OCI-LY1 (cell line): ENCODE results near the gene HIP1R.

Source experiments
- H2AFZ ChIP-seq: fragments of 200-600 bp; sonication (generic), shearing (Covaris generic); 2 replicates; pipeline ENCODE4 v1.6.0; 2014; ENCODE audit warnings: antibody characterized with exemption, mild to moderate bottlenecking, low read length
- H3F3A ChIP-seq: fragments of 200-600 bp; sonication (generic), shearing (Covaris generic); 2 replicates; pipeline ENCODE4 v1.6.0; 2014; ENCODE audit warnings: mild to moderate bottlenecking, antibody characterized with exemption, low read length, moderate library complexity; ENCODE audit not compliant: insufficient read depth
- H3K27ac ChIP-seq: fragments of 200-600 bp; sonication (generic); 2 replicates; pipeline ENCODE4 v1.5.1; 2014; ENCODE audit warnings: low read length, mixed run types, mild to moderate bottlenecking, low read depth; ENCODE audit not compliant: poor library complexity, severe bottlenecking
- H3K27me3 ChIP-seq: fragments of 200-600 bp; sonication (generic); 2 replicates; pipeline ENCODE4 v1.6.0; 2014; ENCODE audit warnings: antibody characterized with exemption, mild to moderate bottlenecking, low read length, moderate library complexity; ENCODE audit not compliant: insufficient read depth
- H3K36me3 ChIP-seq: fragments of 200-600 bp; sonication (generic); 2 replicates; pipeline ENCODE4 v1.6.1; 2014; ENCODE audit warnings: mild to moderate bottlenecking, antibody characterized with exemption, low read length, moderate library complexity, mixed read lengths; ENCODE audit not compliant: insufficient read depth
- H3K4me1 ChIP-seq: fragments of 200-600 bp; sonication (generic); 2 replicates; pipeline ENCODE4 v1.5.1; 2014; ENCODE audit warnings: mild to moderate bottlenecking, low read length, moderate library complexity; ENCODE audit not compliant: insufficient read depth, severe bottlenecking
- H3K4me2 ChIP-seq: fragments of 200-600 bp; sonication (generic), shearing (Covaris generic); 2 replicates; pipeline ENCODE4 v1.6.1; 2014; ENCODE audit warnings: low read length
- H3K4me3 ChIP-seq: fragments of 200-600 bp; sonication (generic); 2 replicates; pipeline ENCODE4 v1.5.1; 2014; ENCODE audit warnings: low read length, low read depth, mild to moderate bottlenecking, mixed read lengths; ENCODE audit not compliant: poor library complexity, severe bottlenecking
- H3K79me2 ChIP-seq: fragments of 200-600 bp; shearing (Covaris generic); 2 replicates; pipeline ENCODE4 v1.6.1; 2016; ENCODE audit warnings: mixed run types, low read length, mixed read lengths; ENCODE audit not compliant: insufficient read depth
- H3K9ac ChIP-seq: fragments of 200-600 bp; sonication (generic), shearing (Covaris generic); 2 replicates; pipeline ENCODE4 v1.6.1; 2014; ENCODE audit warnings: mild to moderate bottlenecking, low read length, mixed read lengths
- H3K9me2 ChIP-seq: fragments of 200-600 bp; sonication (generic), shearing (Covaris generic); 2 replicates; pipeline ENCODE4 v1.6.1; 2014; ENCODE audit warnings: low read depth, mild to moderate bottlenecking, low read length, mixed read lengths
- H3K9me3 ChIP-seq: fragments of 200-600 bp; shearing (Covaris generic); 2 replicates; pipeline ENCODE4 v1.6.1; 2014; ENCODE audit warnings: low read length, mixed read lengths
- H4K20me1 ChIP-seq: fragments of 200-600 bp; sonication (generic), shearing (Covaris generic); 2 replicates; pipeline ENCODE4 v1.6.0; 2016; ENCODE audit warnings: mild to moderate bottlenecking, low read length; ENCODE audit not compliant: insufficient read depth
- CTCF ChIP-seq: fragments of 200-600 bp; sonication (generic), shearing (Covaris generic); IDR thresholded peaks from 2 replicates; pipeline ENCODE4 v1.5.1; 2017; ENCODE audit warnings: mild to moderate bottlenecking, antibody characterized with exemption, low read length, moderate library complexity, mixed read lengths
- EZH2 ChIP-seq: fragments of 200-600 bp; sonication (generic), shearing (Covaris generic); IDR thresholded peaks from 2 replicates; pipeline ENCODE4 v1.8.0; 2017; ENCODE audit warnings: borderline replicate concordance, mixed run types, mild to moderate bottlenecking, antibody characterized with exemption, low read length, moderate library complexity, mixed read lengths

Gene HIP1R

GRCh38 chr12:122819209-122819785 is 16.0 kb upstream of the HIP1R start:
- Histone ChIP-seq H3F3A (no peaks in the 10 kb centered on the region), H4K20me1 (no peaks in the 10 kb centered on the region), H3K79me2 (no peaks in the 10 kb centered on the region), H3K9me3 (no peaks in the 10 kb centered on the region), H3K4me3 (no peak overlapping the region), H3K9me2 (no peaks in the 10 kb centered on the region), H3K27ac (no peak overlapping the region), H2AFZ (no peak overlapping the region), H3K9ac (no peak overlapping the region), H3K4me2 (no peak overlapping the region), H3K27me3 (no peaks in the 10 kb centered on the region), H3K4me1 (peaks cover 23% of the 10 kb centered on the region), H3K36me3 (no peaks in the 10 kb centered on the region)
- TF ChIP-seq EZH2 (no peak), CTCF (no peak)

GRCh38 chr12:122820138-122820537 is 15.1 kb upstream of the HIP1R start:
- Histone ChIP-seq H4K20me1 (no peaks in the 10 kb centered on the region), H2AFZ (no peak overlapping the region), H3K9me2 (no peaks in the 10 kb centered on the region), H3K9me3 (no peaks in the 10 kb centered on the region), H3K36me3 (no peaks in the 10 kb centered on the region), H3F3A (no peaks in the 10 kb centered on the region), H3K9ac (no peak overlapping the region), H3K79me2 (no peaks in the 10 kb centered on the region), H3K27me3 (no peaks in the 10 kb centered on the region), H3K4me3 (no peak overlapping the region), H3K4me2 (0 out of 2 replicates have a peak overlapping the region, but pooled peaks have one; percentile 65), H3K4me1 (peaks cover 23% of the 10 kb centered on the region), H3K27ac (peak overlapping the region; percentile 13)
- TF ChIP-seq CTCF, result no peak
- TF ChIP-seq EZH2, result no peak

- Histone ChIP-seq H3K27me3 (no peaks in the 10 kb centered on the region), H3K4me2 (peak overlapping the region; percentile 65), H3K9me3 (no peaks in the 10 kb centered on the region), H3K9ac (peak overlapping the region; percentile 34; the same call in 1 of the 2 replicates), H3K4me1 (peaks cover 27% of the 10 kb centered on the region), H3K27ac (peak overlapping the region; percentile 42), H3F3A (no peaks in the 10 kb centered on the region), H3K4me3 (peak overlapping the region; percentile 33), H3K9me2 (no peaks in the 10 kb centered on the region), H4K20me1 (no peaks in the 10 kb centered on the region), H3K36me3 (no peaks in the 10 kb centered on the region), H2AFZ (no peak overlapping the region), H3K79me2 (no peaks in the 10 kb centered on the region)
- no peak for TF ChIP-seq EZH2
- no peak for TF ChIP-seq CTCF
Measured at GRCh38 chr12:122820838-122821271, 14.4 kb upstream of the HIP1R start.
